ENCODE measurements around the gene EPHX1. TPM values are rescaled to one million over a fixed set of nuclear protein-coding genes. Genes with fewer than 3 reads are reported as not detected.
"Not testable (repeated sequence)": the region's sequence is repeated elsewhere in the genome, so short reads cannot be mapped to it uniquely, and the experiment has no call there.

The EPHX1 gene
- total and polyA plus RNA-seq, 10 of the 15 experiments (the other 5 are each of a cell fraction or from before 2014, with no cell fraction given) = 0.33 to 2.9 (median 0.78) TPM; not detected in 2

DNA sequence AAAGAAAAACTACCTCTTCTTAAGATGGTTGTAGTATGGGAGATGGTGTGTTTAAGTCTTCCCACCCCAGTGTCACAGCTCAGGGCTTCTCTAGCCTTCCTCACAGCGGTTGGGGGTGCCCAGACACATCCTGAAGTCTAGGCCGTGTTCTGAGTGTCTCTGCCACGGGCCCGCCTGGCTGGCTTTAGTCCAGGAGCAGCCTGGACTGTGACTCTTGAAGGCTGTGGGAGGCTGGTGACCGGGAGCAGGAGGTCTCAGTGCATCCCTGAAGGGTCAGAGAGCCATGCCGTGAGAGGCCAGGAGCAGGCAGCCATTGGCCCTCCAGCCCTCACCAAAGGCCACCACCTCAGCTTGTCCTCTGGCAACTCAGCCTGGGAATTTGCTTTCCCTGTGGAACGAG lies 4.5 kb downstream of the EPHX1 start:
- no TSS peak for BruUV-seq (replicated peaks)
- FAIRE-seq = no peak
- ChIA-PET SMC1A (ENCODE audit: uncharacterized antibody, unreplicated experiment) (no interaction called here), CTCF (no interaction called here), RAD21 (ENCODE audit: unreplicated experiment) (interaction anchor here (1.6 kb wide), 1 partner anchor 67 kb away, joined by 7 read pairs; the partner anchor contains the start of gene TMEM63A), POLR2A (no interaction called here)
- DNase-seq (ENCODE audit: low read depth, low spot score) = no peak
- no peaks in the 10 kb centered on the region for H3K4me1 ChIP-seq (ENCODE audit: control insufficient read depth, insufficient read depth, low read length)
- intact Hi-C loops (cut with micrococcal nuclease; ENCODE audit: unreplicated experiment) = no loop called here
- H3K4me2 ChIP-seq (ENCODE audit: control insufficient read depth, insufficient read depth) = no peak overlapping the region
- no peaks in the 10 kb centered on the region for H3K79me2 ChIP-seq (ENCODE audit: control insufficient read depth, insufficient read depth, low read length)
- no peak overlapping the region for H3K4me3 ChIP-seq
- WGBS (ENCODE audit: insufficient coverage, insufficient replicate concordance, low lambda C conversion rate, missing lambda C conversion rate) = 50% methylated on average over 7 of the region's 7 CpGs
- H2AFZ ChIP-seq (ENCODE audit: control insufficient read depth, low read depth, low read length) = no peak overlapping the region
- H3K27me3 ChIP-seq (replicated peaks in 1 of 2; ENCODE audit: control insufficient read depth in 2 of 2, insufficient read depth in 2 of 2, low read length in 1 of 2) = no peaks in the 10 kb centered on the region
- in situ Hi-C loops (cut with MboI) = no loop called here
- H3K9me3 ChIP-seq (replicated peaks; ENCODE audit: control insufficient read depth, insufficient read depth, low read length) = no peaks in the 10 kb centered on the region
- H3K36me3 ChIP-seq (ENCODE audit: control insufficient read depth in 2 of 2, insufficient read depth in 2 of 2, low read length in 1 of 2) = no peaks in the 10 kb centered on the region
- H3K9ac ChIP-seq (ENCODE audit: control insufficient read depth, insufficient read depth, low read length) = no peak overlapping the region
- H3K27ac ChIP-seq (ENCODE audit: control insufficient read depth, insufficient read depth) = no peak overlapping the region
- no peak for ATAC-seq
- TF ChIP-seq NFIC (IDR thresholded peaks at IDR 0.05; ENCODE audit: low read depth, low read length) = no peak
- no peak for TF ChIP-seq SMAD5 (IDR thresholded peaks at IDR 0.05; ENCODE audit: low read depth)
- no peaks in the 10 kb centered on the region for H4K20me1 ChIP-seq (ENCODE audit: control insufficient read depth, insufficient read depth)

DNA sequence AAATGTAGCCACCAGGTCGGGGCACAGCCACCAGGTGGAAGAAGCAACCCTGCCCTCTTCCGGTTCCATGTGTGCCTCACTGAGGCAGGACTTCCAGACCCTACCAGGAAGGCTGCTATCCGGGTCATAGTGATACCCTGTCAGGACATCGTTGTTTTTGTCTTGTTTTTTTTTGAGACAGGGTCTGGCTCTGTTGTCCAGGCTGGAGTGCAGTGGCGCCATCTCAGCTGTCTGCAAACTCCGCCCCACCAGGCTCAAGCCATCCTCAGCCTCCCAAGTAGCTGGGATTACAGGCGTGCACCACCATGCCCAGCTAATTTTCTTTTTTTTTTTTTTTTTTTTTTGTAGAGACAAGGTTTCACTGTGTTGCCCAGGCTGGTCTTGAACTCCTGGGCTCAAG lies 5.2 kb downstream of the EPHX1 start:
- H3K4me3 ChIP-seq; H3K4me2 ChIP-seq (ENCODE audit: control insufficient read depth, insufficient read depth); H2AFZ ChIP-seq (ENCODE audit: control insufficient read depth, low read depth, low read length); H4K20me1 ChIP-seq (ENCODE audit: control insufficient read depth, insufficient read depth); H3K27me3 ChIP-seq (replicated peaks in 1 of 2; ENCODE audit: control insufficient read depth in 2 of 2, insufficient read depth in 2 of 2, low read length in 1 of 2); H3K4me1 ChIP-seq (ENCODE audit: control insufficient read depth, insufficient read depth, low read length); H3K27ac ChIP-seq (ENCODE audit: control insufficient read depth, insufficient read depth); H3K9me3 ChIP-seq (replicated peaks; ENCODE audit: control insufficient read depth, insufficient read depth, low read length); in situ Hi-C loops (cut with MboI); RAD21 ChIA-PET (ENCODE audit: unreplicated experiment); DNase-seq (ENCODE audit: low read depth, low spot score); FAIRE-seq; H3K36me3 ChIP-seq (ENCODE audit: control insufficient read depth in 2 of 2, insufficient read depth in 2 of 2, low read length in 1 of 2); H3K79me2 ChIP-seq (ENCODE audit: control insufficient read depth, insufficient read depth, low read length); CTCF ChIA-PET; ATAC-seq; SMC1A ChIA-PET (ENCODE audit: uncharacterized antibody, unreplicated experiment); intact Hi-C loops (cut with micrococcal nuclease; ENCODE audit: unreplicated experiment); H3K9ac ChIP-seq (ENCODE audit: control insufficient read depth, insufficient read depth, low read length); BruUV-seq (replicated peaks): not testable (repeated sequence)
- POLR2A ChIA-PET = interaction anchor here (0.6 kb wide), 1 partner anchor 1082 kb away, joined by 3 read pairs; no protein-coding TSS in a partner anchor
- 83% methylated on average over 7 of the region's 7 CpGs for whole genome bisulfite sequencing (ENCODE audit: insufficient coverage, insufficient replicate concordance, low lambda C conversion rate, missing lambda C conversion rate)
